NT2/D1 (cell line): ENCODE measurements around the gene LIPK.

Experiments used
- SUZ12 ChIP-seq: IDR thresholded peaks from 2 replicates; pipeline ENCODE4 v1.6.1; 2011; ENCODE audit not compliant: insufficient read length, insufficient read depth; ENCODE audit errors: extremely low read depth
- YY1 ChIP-seq: IDR thresholded peaks from 2 replicates; pipeline ENCODE4 v1.6.1; 2011; ENCODE audit not compliant: insufficient read length, insufficient read depth
- ZNF274 ChIP-seq: IDR thresholded peaks from 2 replicates; pipeline ENCODE4 v1.6.1; 2011; ENCODE audit warnings: mild to moderate bottlenecking, low read depth, low read length

GRCh38 chr10:88728107-88728763 is 22.2 kb downstream of the LIPK start:
- TF ChIP-seq ZNF274 (no peak), YY1 (no peak), SUZ12 (no peak)
